Activated CD8-positive, alpha-beta memory T cell treated with anti-CD3 and anti-CD28 coated beads for 48 hours (primary cell): ENCODE measurements around the gene TNS2.
"Not testable (repeated sequence)": the region's sequence is repeated elsewhere in the genome, so short reads cannot be mapped to it uniquely, and the experiment has no call there.

Source experiments
- DNase-seq, 3 experiments: peaks; one replicate each; pipeline ENCODE4 v3.0.0-alpha.2; 2020; ENCODE audit warnings: low read depth in 2 of 3, low spot score in 2 of 3

Gene TNS2

DNA sequence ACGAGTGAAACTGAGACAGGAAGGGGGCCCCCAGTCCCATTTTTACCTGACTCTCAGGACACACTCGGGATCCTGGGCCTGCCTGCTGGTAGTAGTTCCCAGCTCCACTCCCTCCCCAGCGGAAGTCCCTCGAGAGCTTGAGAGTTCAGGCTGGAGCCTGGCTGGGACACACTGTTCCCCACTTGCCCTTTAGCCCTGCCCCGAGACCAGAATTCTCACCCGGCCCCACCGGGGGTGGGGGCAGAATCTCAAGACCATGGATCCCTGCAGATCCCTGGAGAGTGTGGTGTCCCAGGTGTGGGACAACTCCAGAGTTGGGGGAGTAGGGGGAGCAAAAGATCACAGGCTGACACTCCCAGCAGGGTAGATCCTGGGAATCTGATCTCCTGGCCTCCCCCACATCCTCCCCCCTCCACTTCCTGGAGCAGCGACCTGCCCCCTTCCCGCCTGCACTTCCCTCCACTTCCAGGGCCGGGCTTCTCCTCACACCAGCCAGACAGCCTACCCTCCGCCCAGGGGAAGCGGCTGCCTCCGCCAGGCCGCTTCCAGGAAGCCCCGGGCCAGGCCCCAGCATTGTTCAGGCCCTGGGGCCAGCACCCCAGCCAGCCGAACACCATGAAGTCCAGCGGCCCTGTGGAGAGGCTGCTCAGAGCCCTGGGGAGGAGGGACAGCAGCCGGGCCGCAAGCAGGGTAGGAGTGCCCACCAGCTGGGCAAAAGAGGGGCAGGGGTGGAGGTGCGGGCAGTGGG lies at the start of gene TNS2:
TNS2 (plus strand) TSS at position 495 of the 748 bp plus-strand sequence; CDS start at position 616, 121 bp downstream.
- DNase-seq = no peak

GRCh38 chr12:53004178-53004577 lies 45.7 kb upstream of the TNS2 start:
- no peak for DNase-seq

DNA sequence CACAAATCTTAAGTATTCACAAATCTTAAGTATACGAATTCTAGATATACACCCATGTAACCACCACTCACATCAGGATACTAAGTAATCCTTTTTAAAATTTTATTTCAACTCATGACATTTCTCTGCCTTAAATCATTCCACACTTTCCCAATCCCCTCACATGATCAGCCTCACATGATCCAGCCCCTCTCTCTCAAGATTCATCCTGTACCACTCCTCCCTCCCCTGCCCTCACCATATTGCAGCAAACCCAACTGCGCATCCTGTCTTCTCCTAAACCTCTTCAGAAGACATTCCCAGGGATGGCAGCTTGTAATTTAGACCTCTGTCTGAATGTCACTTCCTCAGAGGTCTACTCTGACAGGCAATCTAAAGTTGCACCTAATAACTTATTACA lies 45.3 kb upstream of the TNS2 start:
- DNase-seq = no peak

DNA sequence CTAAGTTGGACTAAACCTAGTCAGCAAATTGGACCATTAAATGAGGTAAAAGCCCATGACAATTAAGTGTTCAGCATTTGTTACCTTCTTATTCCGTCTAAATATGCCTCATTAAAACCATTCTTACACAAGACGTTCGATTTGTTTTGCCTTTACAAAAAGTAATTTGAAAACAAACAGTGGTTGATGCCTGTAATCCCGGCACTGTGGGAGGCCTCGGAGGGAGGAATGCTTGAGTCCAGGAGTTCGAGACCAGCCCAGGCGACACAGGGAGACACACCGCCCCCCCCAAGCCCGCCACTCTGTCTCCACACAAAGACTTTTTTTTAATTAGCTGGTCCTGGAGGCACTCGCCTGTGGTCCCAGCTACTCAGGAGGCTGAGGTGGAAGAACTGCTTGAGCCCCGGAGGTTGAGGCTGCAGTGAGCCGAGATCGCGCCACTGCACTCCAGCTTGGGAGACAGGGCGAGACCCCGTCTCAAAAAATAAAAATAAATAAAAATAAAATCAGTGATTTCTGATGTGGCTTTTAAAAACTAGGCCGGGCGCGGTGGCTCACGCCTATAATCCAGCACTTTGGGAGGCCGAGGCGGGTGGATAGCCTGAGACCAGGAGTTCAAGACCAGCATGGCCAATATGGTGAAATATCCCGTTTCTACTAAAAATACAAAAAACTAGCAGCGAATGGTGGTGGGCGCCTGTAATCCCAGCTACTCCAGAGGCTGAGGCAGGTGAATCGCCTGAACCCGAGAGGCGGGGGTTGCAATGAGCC lies 44.5 kb upstream of the TNS2 start:
- no peak for DNase-seq

GRCh38 chr12:53005986-53006809 lies 43.7 kb upstream of the TNS2 start, which contains the start of gene EIF4B:
TSS of gene EIF4B (plus strand) at chr12:53006456. CDS start at chr12:53006484, 28 bp downstream.
- DNase-seq = peak; percentile 82 to 99 (median 97)

- peak; percentile 52 to 71 (median 66) for DNase-seq
Measured at GRCh38 chr12:53006810-53007309, 43.0 kb upstream of the TNS2 start.

DNA sequence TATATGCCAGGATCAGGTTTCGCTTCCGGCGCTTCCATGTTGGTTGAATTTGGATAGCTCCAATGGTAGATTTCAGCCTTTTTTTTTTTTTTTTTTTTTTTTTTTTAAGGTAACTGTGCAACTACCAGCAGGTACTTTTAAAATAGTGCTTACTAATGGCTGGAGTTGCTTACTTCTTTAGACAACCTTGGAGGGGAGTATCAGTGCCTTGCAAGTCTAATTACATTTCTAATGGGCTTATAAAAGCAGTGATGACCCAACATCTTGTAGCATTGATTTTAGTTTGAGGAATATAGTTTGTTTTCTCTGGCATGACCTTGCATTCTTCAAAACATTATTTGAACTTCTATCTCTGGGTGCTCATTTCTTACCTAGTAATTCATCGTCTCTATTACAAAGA lies 42.5 kb upstream of the TNS2 start:
- DNase-seq = no peak

DNA sequence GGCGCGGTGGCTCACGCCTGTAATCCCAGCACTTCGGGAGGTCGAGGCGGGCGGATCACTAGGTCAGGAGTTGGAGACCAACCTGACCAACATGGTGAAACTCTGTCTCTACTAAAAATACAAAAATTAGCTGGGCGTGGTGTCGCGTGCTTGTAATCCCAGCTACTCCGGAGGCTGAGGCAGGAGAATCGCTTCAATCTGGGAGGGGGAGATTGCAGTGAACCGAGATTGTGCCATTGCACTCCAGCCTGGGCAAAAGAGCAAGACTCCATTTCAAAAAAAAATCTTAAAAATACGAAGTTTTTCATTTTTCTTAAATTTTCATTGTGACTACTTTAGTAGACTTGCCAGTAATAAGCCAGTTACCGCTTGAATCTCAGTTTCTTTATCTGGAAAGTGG lies 41.1 kb upstream of the TNS2 start:
- DNase-seq = not testable (repeated sequence)

DNA sequence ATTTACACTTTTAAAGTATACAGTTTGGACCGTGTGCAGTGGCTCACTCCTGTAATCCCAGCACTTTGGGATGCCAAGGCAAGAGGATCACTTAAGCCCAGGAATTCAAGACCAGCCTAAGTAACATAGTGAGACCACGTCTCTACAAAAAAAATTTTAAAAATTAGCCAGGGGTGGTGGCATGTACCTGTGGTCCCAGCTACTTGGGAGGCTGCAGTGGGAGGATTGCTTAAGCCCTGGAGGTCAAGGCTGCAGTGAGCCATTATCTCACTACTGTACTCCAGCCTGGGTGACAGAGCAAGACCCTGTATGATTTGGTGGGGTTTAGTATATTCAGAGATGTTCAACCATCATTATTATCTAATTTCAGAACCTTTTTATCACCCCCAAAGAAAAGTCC lies 38.9 kb upstream of the TNS2 start:
- no peak for DNase-seq

GRCh38 chr12:53011889-53012288 lies 38.0 kb upstream of the TNS2 start:
- no peak for DNase-seq

GRCh38 chr12:53012928-53013327 lies 36.9 kb upstream of the TNS2 start:
- no peak for DNase-seq

DNA sequence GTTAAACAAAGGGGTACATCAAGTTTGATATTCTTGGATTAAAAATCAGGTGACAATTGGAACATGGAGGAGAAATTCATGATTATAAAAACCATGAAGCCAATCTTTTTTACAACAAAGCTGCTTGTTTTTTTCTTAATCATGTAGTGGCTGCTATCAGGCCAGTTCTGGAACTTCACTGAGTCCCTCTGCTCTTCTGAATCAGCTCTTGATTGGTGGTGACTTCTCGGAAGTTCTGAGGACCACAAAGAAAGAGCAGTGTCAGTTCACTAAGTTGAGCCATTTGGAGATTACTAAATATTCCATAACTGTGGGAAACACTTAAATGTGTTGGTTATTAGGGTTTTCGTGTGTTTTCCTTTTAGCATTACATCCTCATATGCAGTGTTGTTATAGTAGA lies 35.2 kb upstream of the TNS2 start:
- no peak for DNase-seq

DNA sequence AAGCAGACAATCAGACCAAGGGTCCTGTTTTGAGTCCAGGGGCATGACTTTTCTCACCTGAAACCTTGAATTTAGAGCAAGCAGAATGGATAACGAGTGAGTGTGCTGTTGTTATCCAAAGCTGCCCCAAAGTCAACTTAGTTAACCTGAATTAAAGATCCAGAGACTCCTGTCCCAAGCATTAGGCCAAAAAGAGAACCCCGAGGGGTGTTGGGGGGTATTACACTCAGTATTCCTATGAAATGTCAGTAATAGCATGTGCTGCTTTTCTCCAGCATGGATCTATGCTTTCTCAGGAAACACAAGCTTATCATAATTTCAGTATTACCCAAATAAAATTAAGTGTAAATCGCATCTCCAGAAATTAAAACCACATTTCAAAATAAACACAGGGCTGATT lies 24.6 kb upstream of the TNS2 start:
- no peak for DNase-seq

- not testable (repeated sequence) for DNase-seq
Measured at GRCh38 chr12:53027014-53027413, 22.9 kb upstream of the TNS2 start.

DNA sequence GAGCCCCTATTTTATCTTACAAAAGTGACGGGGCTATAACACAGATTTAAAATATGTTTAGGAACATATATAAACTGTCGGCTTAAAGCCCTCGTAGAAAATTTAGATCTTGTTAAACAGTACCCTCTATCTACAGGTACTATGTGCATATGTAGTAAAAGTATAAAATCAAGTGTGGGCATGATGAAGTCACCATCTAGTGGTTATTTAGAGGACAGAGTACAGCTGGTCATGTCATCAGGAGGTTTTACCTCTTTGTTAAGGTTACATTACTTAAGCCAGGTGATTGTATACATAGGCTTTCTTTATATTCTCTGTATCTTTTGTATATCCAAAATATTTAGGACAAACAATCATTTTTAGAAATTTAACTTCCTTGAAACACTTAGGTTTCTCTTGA lies 18.2 kb upstream of the TNS2 start:
- DNase-seq = no peak

- DNase-seq = not testable (repeated sequence)
Measured at GRCh38 chr12:53033832-53034231, 16.0 kb upstream of the TNS2 start.

- no peak for DNase-seq
Measured at GRCh38 chr12:53034459-53034858, 15.4 kb upstream of the TNS2 start.

DNA sequence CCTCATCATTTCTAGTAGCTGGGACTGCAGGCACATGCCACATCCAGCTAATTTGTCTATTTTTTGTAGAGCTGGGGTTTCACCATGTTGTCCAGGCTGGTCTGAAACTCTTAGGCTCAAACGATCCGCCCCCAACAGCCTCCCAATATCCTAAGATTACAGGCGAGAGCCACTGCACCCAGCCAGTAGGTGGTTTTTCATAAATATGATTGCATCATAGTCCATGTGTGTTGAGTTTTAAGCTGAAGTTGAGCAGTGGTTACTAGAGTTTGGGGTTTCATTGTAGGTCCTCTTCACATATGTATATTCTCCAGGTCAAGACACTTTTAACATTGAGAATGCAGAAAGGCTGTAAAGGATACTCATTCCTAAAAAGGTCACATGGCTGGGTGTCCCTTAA lies 13.1 kb upstream of the TNS2 start:
- DNase-seq = no peak

GRCh38 chr12:53039851-53040250 lies 10.0 kb upstream of the TNS2 start:
- no peak for DNase-seq

GRCh38 chr12:53042607-53043454 lies 7.0 kb upstream of the TNS2 start:
- DNase-seq = no peak
